ENCODE results near the gene ATP5F1A.

DNA sequence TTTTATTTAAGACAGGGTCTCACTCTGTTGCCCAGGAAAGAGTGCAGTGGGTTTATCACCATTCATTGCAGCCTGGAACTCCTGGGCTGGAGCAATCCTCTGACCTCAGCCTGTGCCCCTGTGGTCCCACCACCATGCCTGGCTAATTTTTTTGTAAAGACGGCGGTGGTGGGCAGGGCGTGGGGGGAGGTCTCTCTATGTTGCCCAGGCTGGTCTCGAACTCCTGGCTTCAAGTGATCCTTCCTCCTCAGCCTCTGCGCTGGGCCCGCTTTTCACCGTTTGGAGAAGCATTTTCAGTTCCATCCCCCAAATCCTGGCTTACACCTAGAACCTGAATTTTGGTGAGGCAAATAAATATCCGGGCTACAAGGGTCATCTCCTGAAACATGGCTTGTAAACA lies 1.4 kb upstream of the ATP5F1A start:
- TF ChIP-seq POLR2A (IDR thresholded peaks at IDR 0.05; ENCODE audit: extremely low read depth, insufficient read length) (no peak), MYC (IDR thresholded peaks at IDR 0.05; ENCODE audit: low read depth, low read length) (no peak)
- TF ChIP-seq, protein P1, sequence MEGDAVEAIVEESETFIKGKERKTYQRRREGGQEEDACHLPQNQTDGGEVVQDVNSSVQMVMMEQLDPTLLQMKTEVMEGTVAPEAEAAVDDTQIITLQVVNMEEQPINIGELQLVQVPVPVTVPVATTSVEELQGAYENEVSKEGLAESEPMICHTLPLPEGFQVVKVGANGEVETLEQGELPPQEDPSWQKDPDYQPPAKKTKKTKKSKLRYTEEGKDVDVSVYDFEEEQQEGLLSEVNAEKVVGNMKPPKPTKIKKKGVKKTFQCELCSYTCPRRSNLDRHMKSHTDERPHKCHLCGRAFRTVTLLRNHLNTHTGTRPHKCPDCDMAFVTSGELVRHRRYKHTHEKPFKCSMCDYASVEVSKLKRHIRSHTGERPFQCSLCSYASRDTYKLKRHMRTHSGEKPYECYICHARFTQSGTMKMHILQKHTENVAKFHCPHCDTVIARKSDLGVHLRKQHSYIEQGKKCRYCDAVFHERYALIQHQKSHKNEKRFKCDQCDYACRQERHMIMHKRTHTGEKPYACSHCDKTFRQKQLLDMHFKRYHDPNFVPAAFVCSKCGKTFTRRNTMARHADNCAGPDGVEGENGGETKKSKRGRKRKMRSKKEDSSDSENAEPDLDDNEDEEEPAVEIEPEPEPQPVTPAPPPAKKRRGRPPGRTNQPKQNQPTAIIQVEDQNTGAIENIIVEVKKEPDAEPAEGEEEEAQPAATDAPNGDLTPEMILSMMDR (IDR thresholded peaks at IDR 0.05; ENCODE audit: low read depth, low read length), result no peak
